ENCODE results near the gene PLA2G7.

DNA sequence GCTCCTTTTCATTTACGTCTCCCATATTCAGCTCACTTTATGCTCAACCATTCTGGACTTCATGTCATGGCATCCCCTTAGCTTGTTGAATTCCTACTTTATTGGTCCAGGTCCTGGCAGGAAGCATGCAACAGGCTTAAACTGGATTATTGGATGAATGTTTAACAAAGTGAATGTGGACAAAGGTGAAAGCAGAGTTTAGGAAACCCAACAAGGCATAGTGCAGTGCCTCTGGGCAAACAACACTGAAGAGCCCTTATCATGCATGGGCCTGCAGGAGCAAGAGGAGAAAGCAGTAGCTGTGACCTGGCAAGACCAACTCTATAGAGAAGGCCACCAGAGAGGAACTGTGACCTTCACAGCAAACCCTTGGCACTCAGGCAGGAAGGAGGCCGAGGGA lies 6.3 kb upstream of the PLA2G7 start:
- TF ChIP-seq, protein P1, sequence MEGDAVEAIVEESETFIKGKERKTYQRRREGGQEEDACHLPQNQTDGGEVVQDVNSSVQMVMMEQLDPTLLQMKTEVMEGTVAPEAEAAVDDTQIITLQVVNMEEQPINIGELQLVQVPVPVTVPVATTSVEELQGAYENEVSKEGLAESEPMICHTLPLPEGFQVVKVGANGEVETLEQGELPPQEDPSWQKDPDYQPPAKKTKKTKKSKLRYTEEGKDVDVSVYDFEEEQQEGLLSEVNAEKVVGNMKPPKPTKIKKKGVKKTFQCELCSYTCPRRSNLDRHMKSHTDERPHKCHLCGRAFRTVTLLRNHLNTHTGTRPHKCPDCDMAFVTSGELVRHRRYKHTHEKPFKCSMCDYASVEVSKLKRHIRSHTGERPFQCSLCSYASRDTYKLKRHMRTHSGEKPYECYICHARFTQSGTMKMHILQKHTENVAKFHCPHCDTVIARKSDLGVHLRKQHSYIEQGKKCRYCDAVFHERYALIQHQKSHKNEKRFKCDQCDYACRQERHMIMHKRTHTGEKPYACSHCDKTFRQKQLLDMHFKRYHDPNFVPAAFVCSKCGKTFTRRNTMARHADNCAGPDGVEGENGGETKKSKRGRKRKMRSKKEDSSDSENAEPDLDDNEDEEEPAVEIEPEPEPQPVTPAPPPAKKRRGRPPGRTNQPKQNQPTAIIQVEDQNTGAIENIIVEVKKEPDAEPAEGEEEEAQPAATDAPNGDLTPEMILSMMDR (IDR thresholded peaks at IDR 0.05 in 8 of 11, conservative IDR thresholded peaks at IDR 0.05 in 3 of 11): no peak
- no peak for TF ChIP-seq POLR2A (IDR thresholded peaks at IDR 0.05)
